ENCODE results near the gene ARL6IP4.

- TF ChIP-seq CTCF (IDR thresholded peaks at IDR 0.05) (no peak), ZNF317 (CRISPR knock-in tag; IDR thresholded peaks at IDR 0.05; ENCODE audit: borderline replicate concordance, low read depth) (no peak), CBFB (CRISPR knock-in tag; IDR thresholded peaks at IDR 0.05; ENCODE audit: low read depth) (no peak)
Observed at GRCh38 chr12:123011701-123012100, 31.2 kb downstream of the ARL6IP4 start.

Measured in WTC11 (cell line).